ENCODE results near the gene PKM. TPM values are rescaled to one million over a fixed set of nuclear protein-coding genes. Genes with fewer than 3 reads are reported as not detected.

The PKM gene
- total RNA-seq, 1 donor from 2014 or later = 1,163 TPM

DNA sequence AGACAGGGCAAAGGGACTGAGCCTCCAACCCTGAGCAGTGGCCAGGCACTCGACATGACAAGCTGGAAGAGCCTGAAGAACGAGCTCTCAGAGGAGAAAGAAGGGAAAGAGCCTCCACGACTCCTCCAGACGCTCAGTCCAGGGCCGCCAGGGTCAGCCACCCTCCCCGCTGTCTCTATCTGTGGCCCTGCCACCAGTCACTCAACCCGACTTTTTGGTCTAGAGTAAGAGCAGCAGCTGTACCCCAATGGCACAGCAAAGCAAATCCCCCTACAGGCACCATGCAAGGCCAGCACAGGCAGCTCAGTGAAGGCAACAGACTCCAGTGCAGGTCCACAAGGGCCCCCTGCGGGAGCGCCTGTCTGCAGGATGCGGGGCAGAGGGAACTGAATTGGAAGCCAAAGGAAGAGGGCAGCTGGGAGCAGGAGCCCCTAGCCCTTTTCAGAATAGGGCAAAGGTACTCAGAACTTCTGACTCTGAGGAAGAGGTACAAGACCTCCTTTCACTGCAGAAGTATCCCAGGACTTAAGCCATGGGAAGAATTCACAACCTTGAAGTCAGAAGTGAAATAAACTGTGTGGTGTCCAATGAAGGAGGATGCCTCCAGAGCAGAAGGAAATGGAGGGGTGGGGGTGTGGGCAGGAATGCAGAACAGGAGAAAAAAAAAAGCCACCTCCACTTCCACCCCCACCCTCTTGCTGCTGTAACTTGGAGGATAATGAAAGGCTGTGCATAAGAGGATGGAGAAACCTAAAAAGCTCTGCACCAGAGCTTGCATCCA, 24.9 kb downstream of the PKM start:
- H3K4me2 ChIP-seq = no peak overlapping the region
- H3K4me3 ChIP-seq = no peak overlapping the region
- H3K36me3 ChIP-seq = peaks cover 24% of the 10 kb centered on the region
- H3K9me3 ChIP-seq (ENCODE audit: low read depth) = no peaks in the 10 kb centered on the region
- Mint-ChIP-seq H3K9me3 (peaks cover 2% of the 10 kb centered on the region), H3K27me3 (ENCODE audit: insufficient read depth, low read depth) (peaks cover 5% of the 10 kb centered on the region), H3K27ac (no peak overlapping the region), H3K4me3 (no peak overlapping the region), H3K36me3 (peaks cover 55% of the 10 kb centered on the region), H3K4me1 (peaks cover 2% of the 10 kb centered on the region)
- no peaks in the 10 kb centered on the region for H3K4me1 ChIP-seq
- H3K27me3 ChIP-seq = no peaks in the 10 kb centered on the region
- DNase-seq (ENCODE audit: low spot score) = no peak
- H4K20me1 ChIP-seq (ENCODE audit: low read depth) = peaks cover 91% of the 10 kb centered on the region
- H3K27ac ChIP-seq = no peak overlapping the region
- no peaks in the 10 kb centered on the region for H3K79me2 ChIP-seq (ENCODE audit: low read depth)
- H3K9ac ChIP-seq = no peak overlapping the region
- no peak overlapping the region for H2AFZ ChIP-seq (replicated peaks)
- H3F3A ChIP-seq (ENCODE audit: low read depth) = peaks cover 7% of the 10 kb centered on the region
- TF ChIP-seq EZH2phosphoT487 (IDR thresholded peaks at IDR 0.05) = no peak
- no peak for TF ChIP-seq EZH2 (IDR thresholded peaks at IDR 0.05)
- TF ChIP-seq, protein P1, sequence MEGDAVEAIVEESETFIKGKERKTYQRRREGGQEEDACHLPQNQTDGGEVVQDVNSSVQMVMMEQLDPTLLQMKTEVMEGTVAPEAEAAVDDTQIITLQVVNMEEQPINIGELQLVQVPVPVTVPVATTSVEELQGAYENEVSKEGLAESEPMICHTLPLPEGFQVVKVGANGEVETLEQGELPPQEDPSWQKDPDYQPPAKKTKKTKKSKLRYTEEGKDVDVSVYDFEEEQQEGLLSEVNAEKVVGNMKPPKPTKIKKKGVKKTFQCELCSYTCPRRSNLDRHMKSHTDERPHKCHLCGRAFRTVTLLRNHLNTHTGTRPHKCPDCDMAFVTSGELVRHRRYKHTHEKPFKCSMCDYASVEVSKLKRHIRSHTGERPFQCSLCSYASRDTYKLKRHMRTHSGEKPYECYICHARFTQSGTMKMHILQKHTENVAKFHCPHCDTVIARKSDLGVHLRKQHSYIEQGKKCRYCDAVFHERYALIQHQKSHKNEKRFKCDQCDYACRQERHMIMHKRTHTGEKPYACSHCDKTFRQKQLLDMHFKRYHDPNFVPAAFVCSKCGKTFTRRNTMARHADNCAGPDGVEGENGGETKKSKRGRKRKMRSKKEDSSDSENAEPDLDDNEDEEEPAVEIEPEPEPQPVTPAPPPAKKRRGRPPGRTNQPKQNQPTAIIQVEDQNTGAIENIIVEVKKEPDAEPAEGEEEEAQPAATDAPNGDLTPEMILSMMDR (IDR thresholded peaks at IDR 0.05) = no peak

DNA sequence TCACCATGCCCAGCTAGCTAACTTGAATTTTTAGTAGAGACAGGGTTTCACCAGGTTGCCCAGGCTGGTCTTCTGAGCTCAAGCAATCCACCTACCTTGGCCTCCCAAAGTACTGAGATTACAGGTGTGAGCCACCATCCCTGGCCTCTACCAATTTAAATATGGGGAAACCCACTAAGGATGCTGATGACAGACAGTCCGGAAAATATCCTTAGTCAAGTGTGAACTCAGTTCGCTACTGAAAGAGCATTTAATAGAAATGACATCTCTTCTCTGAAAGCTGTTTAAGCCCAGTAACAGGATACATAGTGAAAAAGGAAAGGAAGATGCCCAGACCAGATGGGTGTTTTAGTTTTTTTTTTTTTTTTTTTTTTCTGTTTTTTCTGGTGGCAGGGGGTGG, 25.7 kb downstream of the PKM start:
- Histone ChIP-seq H3K27ac (no peak overlapping the region), H3K4me2 (no peak overlapping the region), H3K9me3 (ENCODE audit: low read depth) (no peaks in the 10 kb centered on the region), H3K4me1 (no peaks in the 10 kb centered on the region), H2AFZ (replicated peaks) (no peak overlapping the region), H3K4me3 (no peak overlapping the region), H3K36me3 (peaks cover 22% of the 10 kb centered on the region), H3K79me2 (ENCODE audit: low read depth) (no peaks in the 10 kb centered on the region), H4K20me1 (ENCODE audit: low read depth) (peaks cover 91% of the 10 kb centered on the region), H3K27me3 (no peaks in the 10 kb centered on the region), H3K9ac (no peak overlapping the region), H3F3A (ENCODE audit: low read depth) (peaks cover 15% of the 10 kb centered on the region)
- no peak overlapping the region for H3K4me3 Mint-ChIP-seq
- H3K9me3 Mint-ChIP-seq = peaks cover 2% of the 10 kb centered on the region
- TF ChIP-seq, protein P1 (IDR thresholded peaks at IDR 0.05) = no peak
- TF ChIP-seq EZH2phosphoT487 (IDR thresholded peaks at IDR 0.05) (no peak), EZH2 (IDR thresholded peaks at IDR 0.05) (no peak)
- H3K4me1 Mint-ChIP-seq = peaks cover 2% of the 10 kb centered on the region
- DNase-seq (ENCODE audit: low spot score) = no peak
- H3K36me3 Mint-ChIP-seq = peaks cover 55% of the 10 kb centered on the region
- H3K27me3 Mint-ChIP-seq (ENCODE audit: insufficient read depth, low read depth) = peaks cover 5% of the 10 kb centered on the region
- no peak overlapping the region for H3K27ac Mint-ChIP-seq

DNA sequence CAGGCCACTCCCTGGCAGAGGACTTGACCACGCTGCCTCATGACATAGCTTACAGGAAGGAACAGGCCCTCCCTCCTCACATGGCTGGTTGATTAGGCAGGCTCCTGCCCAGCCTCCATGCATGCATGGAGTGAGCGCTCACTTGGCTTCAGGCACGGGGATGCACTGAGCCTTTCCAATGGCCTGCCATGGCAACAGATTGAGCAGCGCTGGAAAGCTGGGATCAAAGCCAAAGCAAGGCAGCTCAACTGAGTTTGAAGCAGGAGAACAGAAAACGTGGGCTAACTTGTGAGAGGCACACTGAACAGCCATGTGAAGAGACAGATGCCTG, 27.5 kb downstream of the PKM start:
- TF ChIP-seq, protein P1 (IDR thresholded peaks at IDR 0.05) = no peak
- TF ChIP-seq EZH2 (IDR thresholded peaks at IDR 0.05) = no peak
- no peak for TF ChIP-seq EZH2phosphoT487 (IDR thresholded peaks at IDR 0.05)
- peaks cover 93% of the 10 kb centered on the region for H4K20me1 ChIP-seq (ENCODE audit: low read depth)

More for the DNA sequence above, 27.5 kb downstream of the PKM start:
- Histone ChIP-seq H3F3A (ENCODE audit: low read depth) (peaks cover 32% of the 10 kb centered on the region), H3K27me3 (peaks cover 11% of the 10 kb centered on the region), H3K4me2 (no peak overlapping the region), H3K9ac (no peak overlapping the region), H3K27ac (no peak overlapping the region), H3K36me3 (peaks cover 14% of the 10 kb centered on the region), H2AFZ (replicated peaks) (no peak overlapping the region), H3K79me2 (ENCODE audit: low read depth) (no peaks in the 10 kb centered on the region), H3K4me1 (no peaks in the 10 kb centered on the region), H3K9me3 (ENCODE audit: low read depth) (no peaks in the 10 kb centered on the region), H3K4me3 (no peak overlapping the region)
- DNase-seq (ENCODE audit: low spot score) = no peak
- H3K9me3 Mint-ChIP-seq = peaks cover 2% of the 10 kb centered on the region
- H3K36me3 Mint-ChIP-seq = peaks cover 54% of the 10 kb centered on the region
- no peak overlapping the region for H3K27ac Mint-ChIP-seq
- peaks cover 2% of the 10 kb centered on the region for H3K4me1 Mint-ChIP-seq
- peaks cover 5% of the 10 kb centered on the region for H3K27me3 Mint-ChIP-seq (ENCODE audit: insufficient read depth, low read depth)
- no peak overlapping the region for H3K4me3 Mint-ChIP-seq
